AG04449 (cell line): ENCODE results near the gene TANC1.
A peak's percentile ranks its signal among the peaks of the same experiment; 100 is the strongest.

Experiments used
- CTCF ChIA-PET: fragments of 350-600 bp; formaldehyde crosslinking; extraction: SDS; loops from one replicate; lab custom pipeline; 2021; ENCODE audit warnings: antibody characterized with exemption; lab: Yijun Ruan, JAX
- POLR2A ChIA-PET: fragments of 400-600, 350-600 bp; formaldehyde crosslinking; extraction: SDS; loops from one replicate; lab custom pipeline; 2020; ENCODE audit warnings: antibody characterized with exemption, inconsistent platforms; lab: Yijun Ruan, JAX
- DNase-seq: peaks from one replicate; pipeline ENCODE4 v3.0.0-alpha.2; 2010; ENCODE audit warnings: low read depth, low spot score
- H3K4me3 ChIP-seq: 2 replicates; pipeline ENCODE4 v1.5.1; 2011; ENCODE audit warnings: low read depth, mild to moderate bottlenecking, control low read depth, low read length
- TF ChIP-seq, protein P1 (sequence below): IDR thresholded peaks from one replicate; pipeline ENCODE4 v1.5.1; 2011; ENCODE audit warnings: mild to moderate bottlenecking, moderate library complexity, low read length, control low read depth, inconsistent platforms; ENCODE audit not compliant: insufficient read depth; ENCODE audit errors: missing control alignments

Gene TANC1

GRCh38 chr2:159179696-159180095, 211.3 kb downstream of the TANC1 start:
- TF ChIP-seq, protein P1, sequence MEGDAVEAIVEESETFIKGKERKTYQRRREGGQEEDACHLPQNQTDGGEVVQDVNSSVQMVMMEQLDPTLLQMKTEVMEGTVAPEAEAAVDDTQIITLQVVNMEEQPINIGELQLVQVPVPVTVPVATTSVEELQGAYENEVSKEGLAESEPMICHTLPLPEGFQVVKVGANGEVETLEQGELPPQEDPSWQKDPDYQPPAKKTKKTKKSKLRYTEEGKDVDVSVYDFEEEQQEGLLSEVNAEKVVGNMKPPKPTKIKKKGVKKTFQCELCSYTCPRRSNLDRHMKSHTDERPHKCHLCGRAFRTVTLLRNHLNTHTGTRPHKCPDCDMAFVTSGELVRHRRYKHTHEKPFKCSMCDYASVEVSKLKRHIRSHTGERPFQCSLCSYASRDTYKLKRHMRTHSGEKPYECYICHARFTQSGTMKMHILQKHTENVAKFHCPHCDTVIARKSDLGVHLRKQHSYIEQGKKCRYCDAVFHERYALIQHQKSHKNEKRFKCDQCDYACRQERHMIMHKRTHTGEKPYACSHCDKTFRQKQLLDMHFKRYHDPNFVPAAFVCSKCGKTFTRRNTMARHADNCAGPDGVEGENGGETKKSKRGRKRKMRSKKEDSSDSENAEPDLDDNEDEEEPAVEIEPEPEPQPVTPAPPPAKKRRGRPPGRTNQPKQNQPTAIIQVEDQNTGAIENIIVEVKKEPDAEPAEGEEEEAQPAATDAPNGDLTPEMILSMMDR = no peak
- ChIA-PET POLR2A (interaction anchor here (1.1 kb wide), 1 partner anchor 44 kb away, joined by 3 read pairs; no protein-coding TSS in a partner anchor), CTCF (interaction anchor here (1.3 kb wide), 1 partner anchor 61 kb away, joined by 5 read pairs; no protein-coding TSS in a partner anchor)

DNA sequence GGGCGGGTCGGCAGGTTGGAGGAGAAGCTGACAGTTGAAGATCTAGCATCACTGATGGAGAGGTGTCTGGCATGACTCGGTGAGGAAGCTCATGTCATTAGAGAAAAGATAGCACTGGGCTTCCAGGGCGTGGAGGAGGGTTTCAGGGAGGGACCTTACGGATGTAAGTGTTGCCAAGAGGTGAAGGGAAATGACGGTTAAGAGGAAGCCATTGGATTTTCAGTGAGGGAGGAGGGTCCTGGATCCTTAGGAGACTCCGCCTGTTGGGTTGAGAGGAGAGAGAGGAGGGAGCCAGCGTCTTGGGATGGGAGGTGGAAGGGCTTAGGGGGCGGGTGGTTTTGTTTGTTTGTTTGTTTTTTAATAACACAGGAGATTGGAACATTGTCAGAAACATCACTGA, 214.9 kb downstream of the TANC1 start:
- TF ChIP-seq, protein P1 = no peak
- H3K4me3 ChIP-seq = no peak overlapping the region
- ChIA-PET POLR2A (no interaction called here), CTCF (interaction anchor here (1.1 kb wide), 1 partner anchor 9 kb away, joined by 5 read pairs; no protein-coding TSS in a partner anchor)
- no peak for DNase-seq

More at GRCh38 chr2:159179696-159180095, 211.3 kb downstream of the TANC1 start:
- DNase-seq = no peak
- no peak overlapping the region for H3K4me3 ChIP-seq

- ChIA-PET CTCF (interaction anchor here (1.4 to 2.9 kb wide), 5 partner anchors 10 to 283 kb away, joined by 4 to 8 read pairs (median 5); no protein-coding TSS in a partner anchor), POLR2A (interaction anchor here (0.6 kb wide), 1 partner anchor 187 kb away, joined by 3 read pairs; no protein-coding TSS in a partner anchor)
- H3K4me3 ChIP-seq = no peak overlapping the region
- TF ChIP-seq, protein P1 = peak; percentile 38
- DNase-seq = no peak
Measured at GRCh38 chr2:159185401-159186130, 217.1 kb downstream of the TANC1 start.

- ChIA-PET CTCF (interaction anchor here (2.0 to 2.9 kb wide), 2 partner anchors 9 to 13 kb away, joined by 6 to 8 read pairs; no protein-coding TSS in a partner anchor), POLR2A (no interaction called here)
- H3K4me3 ChIP-seq = no peak overlapping the region
- TF ChIP-seq, protein P1 = no peak
- no peak for DNase-seq
Measured at GRCh38 chr2:159186462-159186861, 218.0 kb downstream of the TANC1 start.

DNA sequence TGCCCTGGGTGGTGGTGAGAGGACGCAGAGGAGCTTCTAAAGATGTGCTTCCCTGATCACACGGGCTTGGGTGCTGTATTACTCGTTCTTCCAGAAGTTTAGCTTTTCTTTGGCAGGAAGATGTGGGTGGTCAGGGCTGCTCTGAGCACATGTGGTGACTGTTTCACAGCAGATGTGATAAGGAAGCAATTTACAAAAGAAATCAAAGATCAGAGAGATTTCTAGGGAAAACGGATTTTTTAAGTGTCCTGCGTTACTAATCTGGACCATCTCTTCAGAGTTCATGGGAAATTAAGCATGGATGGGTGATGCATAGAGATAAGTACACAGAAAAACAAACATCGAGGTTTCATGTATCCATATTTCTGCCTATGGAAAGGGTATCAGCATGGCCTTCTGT, 218.7 kb downstream of the TANC1 start:
- DNase-seq = no peak
- ChIA-PET POLR2A (no interaction called here), CTCF (interaction anchor here (1.0 to 2.9 kb wide), 2 partner anchors 12 to 68 kb away, joined by 5 to 8 read pairs; no protein-coding TSS in a partner anchor)

More for the DNA sequence above, 218.7 kb downstream of the TANC1 start:
- TF ChIP-seq, protein P1 = no peak
- no peak overlapping the region for H3K4me3 ChIP-seq
